ENCODE results near the gene TYMP. TPM values are rescaled to one million over a fixed set of nuclear protein-coding genes. Genes with fewer than 3 reads are reported as not detected.

The TYMP gene
- total RNA-seq, 2 experiments from 2014 or later: 89.1 to 90.2 TPM

DNA sequence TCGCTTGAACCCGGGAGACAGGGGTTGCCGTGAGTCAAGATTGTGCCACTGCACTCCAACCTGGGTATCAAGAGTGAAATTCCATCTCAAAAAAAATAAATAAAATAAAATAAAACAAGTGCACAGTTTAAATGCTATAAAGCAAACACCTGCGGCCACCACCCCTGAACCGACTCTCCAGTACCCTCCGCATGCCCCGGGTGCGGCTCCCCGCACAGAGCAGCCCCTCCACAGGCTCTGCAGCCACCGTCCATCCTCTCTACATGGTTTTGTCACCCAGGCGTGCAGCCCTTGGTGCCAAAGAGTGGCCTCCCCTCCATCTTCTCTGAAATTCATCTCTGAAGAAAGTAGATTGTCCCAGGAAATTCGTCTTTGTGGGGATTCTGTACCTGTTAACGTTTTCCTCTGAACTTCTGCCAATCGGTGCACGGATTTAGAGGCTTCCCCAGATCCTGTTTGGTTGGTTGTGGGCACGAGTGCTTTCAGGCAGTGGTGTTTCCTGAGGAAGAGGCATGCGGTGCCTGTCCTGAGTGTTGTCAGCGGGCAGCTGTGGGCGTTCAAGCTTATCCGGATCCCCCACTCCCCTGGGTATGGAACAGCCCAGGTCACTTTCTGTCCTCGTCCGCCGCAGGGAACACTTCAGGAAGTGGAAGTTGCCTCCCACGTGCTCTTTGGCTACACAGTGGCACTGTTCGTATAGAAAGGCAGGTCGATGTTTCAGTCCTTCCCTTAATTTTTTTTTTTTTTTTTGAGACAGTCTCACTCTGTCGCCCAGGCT, 39.1 kb downstream of the TYMP start:
- Mint-ChIP-seq H3K27ac (no peak overlapping the region), H3K4me3 (no peak overlapping the region), H3K9me3 (no peaks in the 10 kb centered on the region), H3K4me1 (peaks cover 9% of the 10 kb centered on the region), H3K36me3 (ENCODE audit: low read depth) (no peaks in the 10 kb centered on the region), H3K27me3 (peaks cover 1% of the 10 kb centered on the region)
- ChIA-PET POLR2A (interaction anchor here (1.0 to 1.1 kb wide), 3 partner anchors 8 to 21 kb away, joined by 3 to 4 read pairs (median 3); partner anchors contain the start of gene LMF2), CTCF (interaction anchor here (1.2 kb wide), 1 partner anchor 35 kb away, joined by 4 read pairs; the partner anchor contains the start of gene SCO2)
- no peak for DNase-seq

- Mint-ChIP-seq H3K4me1 (peaks cover 9% of the 10 kb centered on the region), H3K9me3 (no peaks in the 10 kb centered on the region), H3K4me3 (no peak overlapping the region), H3K36me3 (ENCODE audit: low read depth) (no peaks in the 10 kb centered on the region), H3K27me3 (peaks cover 1% of the 10 kb centered on the region), H3K27ac (no peak overlapping the region)
- ChIA-PET CTCF (no interaction called here), POLR2A (no interaction called here)
- no peak for DNase-seq
Measured at GRCh38 chr22:50489363-50490243, 40.2 kb downstream of the TYMP start.

DNA sequence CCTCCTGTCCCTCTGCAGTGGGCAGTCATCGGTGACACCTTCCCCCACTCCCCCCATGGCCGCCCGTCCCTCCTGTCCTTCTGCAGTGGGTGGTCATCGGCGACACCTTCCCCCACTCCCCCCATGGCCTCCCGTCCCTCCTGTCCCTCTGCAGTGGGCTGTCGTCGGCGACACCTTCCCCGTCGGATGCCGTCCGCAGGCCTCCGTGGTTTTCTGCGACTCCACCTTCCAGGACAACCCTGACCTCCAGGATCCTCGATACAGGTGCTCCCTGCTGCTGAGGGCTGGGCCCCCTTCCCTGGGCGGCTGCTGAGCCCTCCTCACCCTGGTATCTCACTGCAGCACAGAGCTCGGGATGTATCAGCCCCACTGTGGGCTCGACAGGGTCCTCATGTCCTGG, 40.9 kb downstream of the TYMP start:
- no peak overlapping the region for H3K4me3 Mint-ChIP-seq
- peaks cover 1% of the 10 kb centered on the region for H3K27me3 Mint-ChIP-seq
- DNase-seq: no peak
- CTCF ChIA-PET: no interaction called here
- no peak overlapping the region for H3K27ac Mint-ChIP-seq
- POLR2A ChIA-PET: no interaction called here
- peaks cover 9% of the 10 kb centered on the region for H3K4me1 Mint-ChIP-seq
- no peaks in the 10 kb centered on the region for H3K36me3 Mint-ChIP-seq (ENCODE audit: low read depth)
- H3K9me3 Mint-ChIP-seq: no peaks in the 10 kb centered on the region

DNA sequence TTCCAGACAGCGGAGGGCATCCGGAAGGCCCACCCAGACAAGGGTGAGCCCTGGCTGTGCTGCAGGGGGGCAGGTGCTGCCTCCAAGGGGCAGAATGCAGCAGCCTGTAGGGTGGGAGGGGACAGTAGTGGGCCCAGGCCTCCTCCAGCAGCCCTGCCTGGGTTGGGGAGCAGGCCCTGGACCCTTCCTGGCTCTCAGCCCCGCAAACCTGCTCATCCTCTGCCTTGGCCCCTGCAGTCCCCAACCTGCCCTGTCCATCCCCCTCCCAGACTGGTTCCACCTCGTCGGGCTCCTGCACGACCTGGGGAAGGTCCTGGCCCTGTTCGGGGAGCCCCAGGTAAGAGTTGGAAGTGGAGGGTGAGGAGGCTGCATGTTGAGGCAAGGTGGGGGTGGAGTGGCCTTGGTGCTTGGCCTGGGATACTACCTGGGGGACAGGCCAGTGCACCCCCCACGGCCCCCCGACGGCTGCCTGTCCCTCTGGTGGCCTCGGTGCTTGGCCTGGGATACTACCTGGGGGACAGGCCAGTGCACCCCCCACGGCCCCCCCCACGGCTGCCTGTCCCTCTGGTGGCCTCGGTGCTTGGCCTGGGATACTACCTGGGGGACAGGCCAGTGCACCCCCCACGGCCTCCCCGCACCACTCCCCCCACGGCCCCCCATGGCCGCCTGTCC, 41.7 kb downstream of the TYMP start:
- H3K9me3 Mint-ChIP-seq: no peaks in the 10 kb centered on the region
- H3K27ac Mint-ChIP-seq: no peak overlapping the region
- peaks cover 9% of the 10 kb centered on the region for H3K4me1 Mint-ChIP-seq
- DNase-seq: no peak
- POLR2A ChIA-PET: no interaction called here
- CTCF ChIA-PET: no interaction called here
- H3K36me3 Mint-ChIP-seq (ENCODE audit: low read depth): no peaks in the 10 kb centered on the region
- H3K4me3 Mint-ChIP-seq: no peak overlapping the region
- peaks cover 1% of the 10 kb centered on the region for H3K27me3 Mint-ChIP-seq

GRCh38 chr22:50487290-50488005, 42.4 kb downstream of the TYMP start:
- Mint-ChIP-seq H3K4me3 (no peak overlapping the region), H3K27ac (no peak overlapping the region), H3K27me3 (peaks cover 1% of the 10 kb centered on the region), H3K9me3 (no peaks in the 10 kb centered on the region), H3K36me3 (ENCODE audit: low read depth) (no peaks in the 10 kb centered on the region), H3K4me1 (peaks cover 9% of the 10 kb centered on the region)
- ChIA-PET CTCF (no interaction called here), POLR2A (no interaction called here)
- no peak for DNase-seq

DNA sequence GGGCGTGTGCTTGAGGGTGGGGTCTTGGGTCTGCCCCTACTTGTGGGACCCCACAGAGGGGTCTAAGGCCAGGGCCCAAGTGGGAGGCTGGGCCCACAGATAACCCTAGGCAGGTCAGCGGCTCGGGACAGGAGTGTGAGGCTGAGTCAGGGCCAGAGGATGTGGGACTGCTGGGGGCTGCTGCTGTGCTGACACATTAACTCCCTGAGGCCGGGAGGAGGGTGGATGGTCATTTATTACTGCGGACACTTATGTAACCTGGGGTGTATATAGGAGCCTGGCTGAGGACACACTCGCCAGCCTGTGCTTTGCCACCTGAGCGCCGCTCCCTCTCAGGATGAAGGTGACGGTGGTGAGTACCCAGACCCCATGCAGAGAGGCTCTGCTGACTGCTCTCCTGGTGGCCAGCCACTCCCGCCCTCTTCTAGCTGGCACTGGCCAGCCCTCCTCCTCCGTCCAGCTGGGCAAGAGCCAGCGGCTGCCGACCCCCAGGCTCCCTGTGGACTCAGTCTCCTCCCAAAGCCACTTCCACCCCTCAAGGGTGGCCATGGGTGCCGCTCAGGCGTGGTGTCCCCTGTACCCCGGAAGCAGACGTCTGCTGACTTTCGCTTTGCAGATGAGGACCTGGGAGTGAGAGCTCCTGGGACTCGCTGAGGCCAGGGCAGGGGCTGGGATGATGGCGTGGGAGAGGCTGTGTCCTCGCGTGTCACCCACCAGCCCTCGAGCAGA, 43.1 kb downstream of the TYMP start, which contains the start of gene MIOX:
Gene MIOX, plus strand, starts transcription at position 299 of the 729 bp plus-strand sequence. Its CDS starts 39 bp downstream, at position 338.
- peaks cover 9% of the 10 kb centered on the region for H3K4me1 Mint-ChIP-seq
- CTCF ChIA-PET: no interaction called here
- H3K4me3 Mint-ChIP-seq: no peak within 1 kb of the TSS
- H3K27me3 Mint-ChIP-seq: peaks cover 1% of the 10 kb centered on the region
- H3K27ac Mint-ChIP-seq: no peak within 1 kb of the TSS
- no peaks in the 10 kb centered on the region for H3K9me3 Mint-ChIP-seq
- no peaks in the 10 kb centered on the region for H3K36me3 Mint-ChIP-seq (ENCODE audit: low read depth)
- DNase-seq: no peak
- POLR2A ChIA-PET: no interaction called here

DNA sequence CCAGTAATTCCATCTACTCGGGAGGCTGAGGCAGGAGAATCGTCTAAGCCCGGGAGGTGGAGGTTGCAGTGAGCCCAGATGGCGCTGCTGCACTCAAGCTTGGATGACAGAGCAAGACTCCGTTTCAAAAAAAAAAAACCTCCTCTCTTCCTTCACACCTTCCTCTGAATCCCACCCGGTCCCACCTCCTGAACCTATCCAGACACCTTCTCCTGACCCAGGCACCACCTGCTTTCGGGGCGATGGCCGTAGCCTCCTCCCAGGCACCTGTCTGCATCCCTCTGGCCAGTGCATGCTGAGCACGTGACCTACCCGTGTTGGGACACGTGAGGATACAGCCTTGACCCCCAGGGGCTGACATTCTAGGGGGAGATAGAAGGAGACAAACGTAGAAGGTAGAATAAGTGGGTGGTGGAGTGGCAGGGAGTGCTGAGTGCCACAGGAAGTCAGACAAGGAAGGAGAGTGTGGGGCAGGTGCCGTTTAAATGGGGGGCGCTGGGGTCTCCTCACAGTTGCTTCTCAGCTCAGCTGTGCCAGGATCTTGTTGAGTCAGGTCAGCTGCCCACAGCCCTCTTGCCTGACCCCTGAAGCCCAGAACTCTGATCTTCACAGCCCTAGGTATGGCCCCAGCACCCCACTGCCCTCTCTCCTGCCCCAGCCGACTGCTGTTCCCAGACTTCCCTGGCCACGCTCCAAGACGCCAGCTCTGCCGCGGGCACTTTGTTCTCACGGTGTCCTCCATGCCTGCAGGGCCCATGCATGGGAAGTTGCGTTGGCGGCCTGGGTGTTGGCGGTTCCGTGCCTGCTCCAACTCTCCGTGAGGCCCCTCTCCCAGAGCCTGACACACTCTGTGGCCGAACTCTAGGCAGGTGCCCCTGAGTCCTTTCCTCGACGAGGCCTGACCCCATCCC, 44.3 kb downstream of the TYMP start:
- Mint-ChIP-seq H3K9me3 (no peaks in the 10 kb centered on the region), H3K36me3 (ENCODE audit: low read depth) (no peaks in the 10 kb centered on the region), H3K4me3 (no peak overlapping the region), H3K4me1 (peaks cover 3% of the 10 kb centered on the region), H3K27ac (no peak overlapping the region), H3K27me3 (no peaks in the 10 kb centered on the region)
- CTCF ChIA-PET: interaction anchor here (1.7 kb wide), 1 partner anchor 12 kb away, joined by 5 read pairs; no protein-coding TSS in a partner anchor
- no peak for DNase-seq
- POLR2A ChIA-PET: interaction anchor here (1.5 kb wide), 1 partner anchor 12 kb away, joined by 4 read pairs; no protein-coding TSS in a partner anchor

- CTCF ChIA-PET: interaction anchor here (0.6 to 1.7 kb wide), 2 partner anchors 14 to 109 kb away, joined by 3 to 5 read pairs; no protein-coding TSS in a partner anchor
Measured at GRCh38 chr22:50483977-50484853, 45.6 kb downstream of the TYMP start.

GRCh38 chr22:50483556-50483955, 46.3 kb downstream of the TYMP start:
- H3K27me3 Mint-ChIP-seq: peaks cover 9% of the 10 kb centered on the region
- CTCF ChIA-PET: interaction anchor here (1.3 kb wide), 1 partner anchor 138 kb away, joined by 3 read pairs; no protein-coding TSS in a partner anchor
- POLR2A ChIA-PET: interaction anchor here (1.5 kb wide), 1 partner anchor 10 kb away, joined by 4 read pairs; no protein-coding TSS in a partner anchor
- no peak for DNase-seq
- no peaks in the 10 kb centered on the region for H3K9me3 Mint-ChIP-seq
- no peak overlapping the region for H3K4me3 Mint-ChIP-seq
- H3K27ac Mint-ChIP-seq: no peak overlapping the region
- peaks cover 4% of the 10 kb centered on the region for H3K4me1 Mint-ChIP-seq
- H3K36me3 Mint-ChIP-seq (ENCODE audit: low read depth): no peaks in the 10 kb centered on the region

More at GRCh38 chr22:50483977-50484853, 45.6 kb downstream of the TYMP start:
- POLR2A ChIA-PET: interaction anchor here (1.5 kb wide), 1 partner anchor 11 kb away, joined by 4 read pairs; no protein-coding TSS in a partner anchor
- H3K36me3 Mint-ChIP-seq (ENCODE audit: low read depth): no peaks in the 10 kb centered on the region
- H3K27me3 Mint-ChIP-seq: peaks cover 9% of the 10 kb centered on the region
- H3K4me3 Mint-ChIP-seq: no peak overlapping the region
- no peak overlapping the region for H3K27ac Mint-ChIP-seq
- no peak for DNase-seq
- H3K9me3 Mint-ChIP-seq: no peaks in the 10 kb centered on the region
- H3K4me1 Mint-ChIP-seq: peaks cover 4% of the 10 kb centered on the region

DNA sequence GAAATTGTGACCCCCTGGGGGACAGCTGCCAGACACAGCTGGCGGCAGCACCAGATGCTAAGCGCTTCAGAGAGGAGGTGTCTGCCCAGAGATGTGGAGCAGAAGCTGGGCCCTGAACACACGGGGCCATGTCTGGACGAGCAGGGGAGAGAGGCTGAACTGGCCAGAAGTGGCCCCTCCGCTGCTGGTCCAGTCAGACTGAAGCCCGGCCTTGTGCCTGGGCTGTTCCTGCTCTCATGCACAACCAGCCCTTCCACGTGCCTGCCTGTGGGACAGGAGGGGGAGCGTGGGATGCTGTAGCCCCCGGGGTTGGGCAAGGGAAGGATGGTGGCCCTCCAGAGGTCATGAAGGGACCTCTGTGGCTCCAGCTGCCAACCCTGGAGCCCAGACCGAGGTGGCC, 46.7 kb downstream of the TYMP start:
- Mint-ChIP-seq H3K4me1 (peaks cover 4% of the 10 kb centered on the region), H3K36me3 (ENCODE audit: low read depth) (no peaks in the 10 kb centered on the region), H3K9me3 (no peaks in the 10 kb centered on the region), H3K27me3 (peaks cover 9% of the 10 kb centered on the region), H3K4me3 (peak overlapping the region; percentile 24), H3K27ac (no peak overlapping the region)
- ChIA-PET POLR2A (interaction anchor here (1.8 kb wide), 1 partner anchor 10 kb away, joined by 6 read pairs; no protein-coding TSS in a partner anchor), CTCF (interaction anchor here (1.2 to 1.3 kb wide), 2 partner anchors 42 to 139 kb away, joined by 3 read pairs; partner anchors contain the start of gene SCO2)
- DNase-seq: no peak
